OCI-LY1 (cell line): Measurements from ENCODE around the gene TRIM40.
A peak's percentile ranks its signal among the peaks of the same experiment; 100 is the strongest.

Experiments used
- H2AFZ ChIP-seq: fragments of 200-600 bp; sonication (generic), shearing (Covaris generic); 2 replicates; pipeline ENCODE4 v1.6.0; 2014; ENCODE audit warnings: antibody characterized with exemption, mild to moderate bottlenecking, low read length
- H3F3A ChIP-seq: fragments of 200-600 bp; sonication (generic), shearing (Covaris generic); 2 replicates; pipeline ENCODE4 v1.6.0; 2014; ENCODE audit warnings: mild to moderate bottlenecking, antibody characterized with exemption, low read length, moderate library complexity; ENCODE audit not compliant: insufficient read depth
- H3K27ac ChIP-seq: fragments of 200-600 bp; sonication (generic); 2 replicates; pipeline ENCODE4 v1.5.1; 2014; ENCODE audit warnings: low read length, mixed run types, mild to moderate bottlenecking, low read depth; ENCODE audit not compliant: poor library complexity, severe bottlenecking
- H3K27me3 ChIP-seq: fragments of 200-600 bp; sonication (generic); 2 replicates; pipeline ENCODE4 v1.6.0; 2014; ENCODE audit warnings: antibody characterized with exemption, mild to moderate bottlenecking, low read length, moderate library complexity; ENCODE audit not compliant: insufficient read depth
- H3K36me3 ChIP-seq: fragments of 200-600 bp; sonication (generic); 2 replicates; pipeline ENCODE4 v1.6.1; 2014; ENCODE audit warnings: mild to moderate bottlenecking, antibody characterized with exemption, low read length, moderate library complexity, mixed read lengths; ENCODE audit not compliant: insufficient read depth
- H3K4me1 ChIP-seq: fragments of 200-600 bp; sonication (generic); 2 replicates; pipeline ENCODE4 v1.5.1; 2014; ENCODE audit warnings: mild to moderate bottlenecking, low read length, moderate library complexity; ENCODE audit not compliant: insufficient read depth, severe bottlenecking
- H3K4me2 ChIP-seq: fragments of 200-600 bp; sonication (generic), shearing (Covaris generic); 2 replicates; pipeline ENCODE4 v1.6.1; 2014; ENCODE audit warnings: low read length
- H3K4me3 ChIP-seq: fragments of 200-600 bp; sonication (generic); 2 replicates; pipeline ENCODE4 v1.5.1; 2014; ENCODE audit warnings: low read length, low read depth, mild to moderate bottlenecking, mixed read lengths; ENCODE audit not compliant: poor library complexity, severe bottlenecking
- H3K79me2 ChIP-seq: fragments of 200-600 bp; shearing (Covaris generic); 2 replicates; pipeline ENCODE4 v1.6.1; 2016; ENCODE audit warnings: mixed run types, low read length, mixed read lengths; ENCODE audit not compliant: insufficient read depth
- H3K9ac ChIP-seq: fragments of 200-600 bp; sonication (generic), shearing (Covaris generic); 2 replicates; pipeline ENCODE4 v1.6.1; 2014; ENCODE audit warnings: mild to moderate bottlenecking, low read length, mixed read lengths
- H3K9me2 ChIP-seq: fragments of 200-600 bp; sonication (generic), shearing (Covaris generic); 2 replicates; pipeline ENCODE4 v1.6.1; 2014; ENCODE audit warnings: low read depth, mild to moderate bottlenecking, low read length, mixed read lengths
- H3K9me3 ChIP-seq: fragments of 200-600 bp; shearing (Covaris generic); 2 replicates; pipeline ENCODE4 v1.6.1; 2014; ENCODE audit warnings: low read length, mixed read lengths
- H4K20me1 ChIP-seq: fragments of 200-600 bp; sonication (generic), shearing (Covaris generic); 2 replicates; pipeline ENCODE4 v1.6.0; 2016; ENCODE audit warnings: mild to moderate bottlenecking, low read length; ENCODE audit not compliant: insufficient read depth
- EZH2 ChIP-seq: fragments of 200-600 bp; sonication (generic), shearing (Covaris generic); IDR thresholded peaks from 2 replicates; pipeline ENCODE4 v1.8.0; 2017; ENCODE audit warnings: borderline replicate concordance, mixed run types, mild to moderate bottlenecking, antibody characterized with exemption, low read length, moderate library complexity, mixed read lengths
- TF ChIP-seq, protein P1 (sequence below): fragments of 200-600 bp; sonication (generic), shearing (Covaris generic); IDR thresholded peaks from 2 replicates; pipeline ENCODE4 v1.5.1; 2017; ENCODE audit warnings: mild to moderate bottlenecking, antibody characterized with exemption, low read length, moderate library complexity, mixed read lengths

Gene TRIM40

DNA sequence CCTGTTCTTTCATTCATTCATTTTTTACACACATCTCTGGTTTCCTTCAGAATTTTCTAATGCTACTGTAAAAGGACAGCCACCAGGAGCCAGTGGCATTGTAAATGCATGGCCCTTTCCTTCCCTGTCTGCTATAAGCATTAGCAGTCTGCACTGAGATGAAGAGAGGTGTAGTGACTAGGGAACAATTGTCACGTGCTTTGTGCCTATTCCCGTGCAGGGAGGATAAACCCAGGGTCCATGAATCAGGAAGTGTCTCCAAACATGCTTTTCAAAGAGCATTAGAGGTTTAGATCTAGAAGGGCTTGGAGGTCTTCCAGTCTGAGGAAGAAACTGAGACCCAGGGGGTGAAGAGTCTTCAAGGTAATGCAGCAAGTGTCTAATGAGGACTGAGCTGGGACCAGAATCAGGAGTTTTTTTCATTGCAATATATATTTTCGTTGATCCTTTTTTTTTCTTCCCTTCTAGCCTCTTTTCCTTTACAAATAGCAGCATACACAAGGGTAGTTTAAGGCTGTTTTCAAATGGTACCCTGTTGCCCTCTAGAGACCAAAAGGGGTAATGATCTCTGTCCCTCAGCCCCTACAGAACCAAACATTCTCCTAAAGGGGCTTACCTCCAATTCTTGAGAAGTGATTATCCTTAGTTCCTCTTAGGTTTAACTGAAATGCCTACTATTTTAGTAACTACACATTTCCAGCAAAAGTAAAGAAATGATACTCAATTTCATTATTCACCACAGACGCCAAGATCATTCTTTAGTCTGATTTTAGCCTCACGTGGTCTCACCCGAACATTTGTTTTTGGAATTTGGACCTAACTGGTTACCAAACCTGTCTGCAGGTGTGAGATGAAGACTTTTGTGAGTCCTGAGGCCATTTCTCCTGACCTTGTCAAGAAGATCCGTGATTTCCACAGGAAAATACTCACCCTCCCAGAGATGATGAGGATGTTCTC is 34.0 kb downstream of the TRIM40 start:
- no peaks in the 10 kb centered on the region for H3F3A ChIP-seq
- no peaks in the 10 kb centered on the region for H3K27me3 ChIP-seq
- H4K20me1 ChIP-seq, result no peaks in the 10 kb centered on the region
- TF ChIP-seq, protein P1, sequence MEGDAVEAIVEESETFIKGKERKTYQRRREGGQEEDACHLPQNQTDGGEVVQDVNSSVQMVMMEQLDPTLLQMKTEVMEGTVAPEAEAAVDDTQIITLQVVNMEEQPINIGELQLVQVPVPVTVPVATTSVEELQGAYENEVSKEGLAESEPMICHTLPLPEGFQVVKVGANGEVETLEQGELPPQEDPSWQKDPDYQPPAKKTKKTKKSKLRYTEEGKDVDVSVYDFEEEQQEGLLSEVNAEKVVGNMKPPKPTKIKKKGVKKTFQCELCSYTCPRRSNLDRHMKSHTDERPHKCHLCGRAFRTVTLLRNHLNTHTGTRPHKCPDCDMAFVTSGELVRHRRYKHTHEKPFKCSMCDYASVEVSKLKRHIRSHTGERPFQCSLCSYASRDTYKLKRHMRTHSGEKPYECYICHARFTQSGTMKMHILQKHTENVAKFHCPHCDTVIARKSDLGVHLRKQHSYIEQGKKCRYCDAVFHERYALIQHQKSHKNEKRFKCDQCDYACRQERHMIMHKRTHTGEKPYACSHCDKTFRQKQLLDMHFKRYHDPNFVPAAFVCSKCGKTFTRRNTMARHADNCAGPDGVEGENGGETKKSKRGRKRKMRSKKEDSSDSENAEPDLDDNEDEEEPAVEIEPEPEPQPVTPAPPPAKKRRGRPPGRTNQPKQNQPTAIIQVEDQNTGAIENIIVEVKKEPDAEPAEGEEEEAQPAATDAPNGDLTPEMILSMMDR, result peak; percentile 81
- no peak for TF ChIP-seq EZH2
- H3K36me3 ChIP-seq, result no peaks in the 10 kb centered on the region
- H3K27ac ChIP-seq, result no peak overlapping the region
- no peaks in the 10 kb centered on the region for H3K79me2 ChIP-seq
- no peak overlapping the region for H3K9ac ChIP-seq
- no peaks in the 10 kb centered on the region for H3K9me3 ChIP-seq
- H3K4me2 ChIP-seq, result no peak overlapping the region
- H3K4me3 ChIP-seq, result no peak overlapping the region
- no peaks in the 10 kb centered on the region for H3K9me2 ChIP-seq
- no peak overlapping the region for H2AFZ ChIP-seq
- H3K4me1 ChIP-seq, result no peaks in the 10 kb centered on the region

DNA sequence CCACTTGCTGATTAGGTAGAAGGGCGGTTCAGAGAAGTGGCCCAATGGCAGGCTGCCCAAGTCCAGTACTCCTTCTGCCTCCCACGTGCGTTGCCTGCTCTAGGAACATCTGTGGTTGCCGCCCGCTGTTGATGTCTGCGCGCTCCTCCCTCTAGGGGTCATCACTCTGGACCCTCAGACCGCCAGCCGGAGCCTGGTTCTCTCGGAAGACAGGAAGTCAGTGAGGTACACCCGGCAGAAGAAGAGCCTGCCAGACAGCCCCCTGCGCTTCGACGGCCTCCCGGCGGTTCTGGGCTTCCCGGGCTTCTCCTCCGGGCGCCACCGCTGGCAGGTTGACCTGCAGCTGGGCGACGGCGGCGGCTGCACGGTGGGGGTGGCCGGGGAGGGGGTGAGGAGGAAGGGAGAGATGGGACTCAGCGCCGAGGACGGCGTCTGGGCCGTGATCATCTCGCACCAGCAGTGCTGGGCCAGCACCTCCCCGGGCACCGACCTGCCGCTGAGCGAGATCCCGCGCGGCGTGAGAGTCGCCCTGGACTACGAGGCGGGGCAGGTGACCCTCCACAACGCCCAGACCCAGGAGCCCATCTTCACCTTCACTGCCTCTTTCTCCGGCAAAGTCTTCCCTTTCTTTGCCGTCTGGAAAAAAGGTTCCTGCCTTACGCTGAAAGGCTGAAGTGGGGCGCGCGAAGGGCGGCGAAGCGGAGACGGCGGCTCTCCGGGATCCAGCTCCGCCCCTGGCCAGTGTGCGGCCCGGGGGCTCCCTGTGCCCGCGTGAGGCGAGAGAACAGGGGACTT is 35.9 kb downstream of the TRIM40 start:
- Histone ChIP-seq H3K27ac (no peak overlapping the region), H3K9me3 (no peaks in the 10 kb centered on the region), H4K20me1 (no peaks in the 10 kb centered on the region), H3K9me2 (no peaks in the 10 kb centered on the region), H3K9ac (no peak overlapping the region), H3K4me1 (no peaks in the 10 kb centered on the region), H3K27me3 (no peaks in the 10 kb centered on the region), H3K79me2 (no peaks in the 10 kb centered on the region), H3F3A (no peaks in the 10 kb centered on the region), H3K4me2 (peak overlapping the region; percentile 37; the same call in 1 of the 2 replicates), H3K36me3 (no peaks in the 10 kb centered on the region), H2AFZ (no peak overlapping the region), H3K4me3 (no peak overlapping the region)
- TF ChIP-seq, protein P1, result no peak
- TF ChIP-seq EZH2, result no peak

- Histone ChIP-seq H2AFZ (no peak overlapping the region), H3K36me3 (no peaks in the 10 kb centered on the region), H3K4me1 (no peaks in the 10 kb centered on the region), H3K9ac (no peak overlapping the region), H3K9me3 (no peaks in the 10 kb centered on the region), H3K4me3 (no peak overlapping the region), H3K9me2 (no peaks in the 10 kb centered on the region), H4K20me1 (no peaks in the 10 kb centered on the region), H3F3A (no peaks in the 10 kb centered on the region), H3K79me2 (no peaks in the 10 kb centered on the region), H3K27me3 (no peaks in the 10 kb centered on the region), H3K4me2 (no peak overlapping the region), H3K27ac (no peak overlapping the region)
- TF ChIP-seq EZH2, result no peak
- TF ChIP-seq, protein P1, result no peak
These were observed 36.7 kb downstream of the TRIM40 start for GRCh38 chr6:30172681-30173080.
